HG02884 (cell line): ENCODE results near the gene SLC6A3.

Experiments
- ATAC-seq: cut with Tn5 transposase; IDR thresholded peaks from one replicate; pipeline ENCODE4 v1.9.1; 2021; ENCODE audit warnings: mild to moderate bottlenecking, moderate library complexity; ENCODE audit not compliant: unreplicated experiment

SLC6A3 gene

DNA sequence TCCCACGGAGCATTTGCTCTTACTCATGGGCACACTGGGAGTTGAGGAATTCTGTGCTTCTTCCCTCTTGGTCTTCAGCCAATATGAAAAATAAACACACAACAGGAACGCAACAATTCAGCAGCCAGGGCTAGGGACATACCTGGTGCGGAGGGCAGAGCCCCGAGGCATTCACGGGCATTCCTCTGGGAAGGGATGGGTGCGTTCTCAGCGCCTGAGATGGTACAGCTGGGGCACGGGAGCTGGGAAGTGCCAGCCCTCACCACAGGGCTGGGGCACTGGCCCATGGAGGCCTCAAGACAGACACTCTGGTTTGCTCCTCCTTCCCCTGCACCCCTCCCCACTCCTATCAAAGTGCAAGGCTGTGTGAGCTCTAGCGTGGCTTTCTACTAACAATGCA is 2.1 kb downstream of the SLC6A3 start:
- ATAC-seq: no peak

DNA sequence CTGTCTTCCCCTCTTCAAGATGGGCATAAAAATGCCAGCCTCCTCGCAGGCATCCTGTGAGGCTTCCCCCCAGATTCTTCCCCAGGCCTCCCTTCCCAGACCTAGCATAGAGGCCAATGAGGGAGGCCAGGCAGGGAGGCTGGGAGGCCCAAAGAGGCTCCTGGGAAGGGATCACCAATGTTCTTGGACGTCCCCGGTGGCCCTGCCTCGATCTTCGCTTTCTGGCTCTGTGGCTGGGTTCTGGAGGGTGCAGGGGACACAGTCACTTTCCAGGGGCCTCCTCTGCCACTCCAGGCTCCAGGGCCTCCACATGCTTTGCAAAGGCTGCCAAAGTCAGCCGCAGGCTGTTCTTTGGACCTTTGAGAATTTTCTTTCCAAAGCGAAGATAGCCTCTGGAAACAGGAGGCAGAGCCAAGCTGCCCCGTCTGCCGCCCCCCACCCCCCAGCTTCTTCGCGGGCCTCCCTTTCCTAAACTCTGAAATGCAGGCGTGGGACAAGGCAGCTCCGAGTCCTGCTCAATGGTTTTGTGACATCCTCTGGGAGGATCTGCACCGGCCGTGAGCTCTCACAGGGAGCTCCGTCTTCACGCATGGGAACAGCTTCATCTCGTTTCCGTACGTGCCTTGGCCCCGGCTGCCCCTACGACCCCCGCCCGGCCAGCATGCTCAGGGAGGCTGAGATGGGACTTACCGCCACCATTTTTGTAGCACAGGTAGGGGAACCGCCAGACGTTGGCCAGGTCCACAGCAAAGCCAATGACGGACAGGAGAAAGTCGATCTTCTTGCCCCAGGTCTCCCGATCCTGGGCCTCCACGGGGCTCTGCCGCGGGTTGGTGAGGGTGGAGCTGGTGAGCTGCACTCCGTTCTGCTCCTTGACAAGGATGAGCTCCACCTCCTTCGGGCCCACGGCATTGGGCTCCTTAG is 2.8 kb downstream of the SLC6A3 start:
- no peak for ATAC-seq

DNA sequence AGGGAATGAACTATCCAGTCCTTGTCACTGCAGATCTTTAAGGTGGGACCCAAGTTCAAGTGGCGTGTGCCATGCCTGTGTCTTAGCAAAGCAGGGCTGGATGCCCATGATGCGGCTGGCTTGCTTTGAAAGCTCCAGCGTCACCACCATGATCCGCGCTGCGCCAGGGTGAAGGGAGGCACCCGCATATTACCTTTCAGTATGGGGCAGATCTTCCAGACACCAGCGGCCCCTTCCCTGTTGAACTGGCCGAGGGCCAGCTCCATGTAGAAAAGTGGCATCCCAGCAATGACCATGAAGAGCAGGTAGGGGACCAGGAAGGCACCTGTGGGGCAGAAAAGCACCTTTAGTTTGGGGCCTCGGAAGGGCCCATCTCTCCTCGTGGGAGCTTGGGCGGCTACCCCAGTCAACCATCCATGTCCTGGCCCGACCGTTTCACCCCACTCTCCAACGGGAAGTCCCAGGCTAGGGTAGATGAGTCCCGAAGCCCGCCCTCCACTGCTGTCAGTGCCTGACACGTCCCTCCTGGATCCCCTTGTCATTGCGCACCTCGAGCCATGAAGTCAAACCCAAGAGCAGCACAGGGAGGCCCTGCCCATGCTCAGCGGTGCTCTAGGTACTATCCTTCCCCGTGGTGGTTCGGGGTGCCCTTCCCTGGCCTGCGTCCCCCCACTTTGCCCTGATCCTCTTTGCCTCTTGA is 3.9 kb downstream of the SLC6A3 start:
- ATAC-seq: no peak

DNA sequence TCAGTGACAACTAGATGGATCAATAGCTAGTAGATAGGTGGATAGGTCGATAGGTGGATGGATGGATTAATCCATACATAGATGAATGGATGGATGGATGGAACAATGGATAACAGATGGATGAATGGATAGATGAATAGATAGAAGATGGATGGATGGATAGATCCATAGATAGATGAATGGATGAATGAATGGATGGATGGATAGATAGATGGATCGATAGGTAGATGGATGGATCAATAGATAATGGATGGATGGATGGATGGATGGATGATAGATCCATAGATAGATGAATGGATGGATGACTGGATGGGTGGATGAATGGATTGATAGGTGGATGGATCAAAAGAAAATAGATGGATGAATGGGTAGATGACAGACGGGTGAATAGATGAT is 5.1 kb downstream of the SLC6A3 start:
- ATAC-seq: no peak

DNA sequence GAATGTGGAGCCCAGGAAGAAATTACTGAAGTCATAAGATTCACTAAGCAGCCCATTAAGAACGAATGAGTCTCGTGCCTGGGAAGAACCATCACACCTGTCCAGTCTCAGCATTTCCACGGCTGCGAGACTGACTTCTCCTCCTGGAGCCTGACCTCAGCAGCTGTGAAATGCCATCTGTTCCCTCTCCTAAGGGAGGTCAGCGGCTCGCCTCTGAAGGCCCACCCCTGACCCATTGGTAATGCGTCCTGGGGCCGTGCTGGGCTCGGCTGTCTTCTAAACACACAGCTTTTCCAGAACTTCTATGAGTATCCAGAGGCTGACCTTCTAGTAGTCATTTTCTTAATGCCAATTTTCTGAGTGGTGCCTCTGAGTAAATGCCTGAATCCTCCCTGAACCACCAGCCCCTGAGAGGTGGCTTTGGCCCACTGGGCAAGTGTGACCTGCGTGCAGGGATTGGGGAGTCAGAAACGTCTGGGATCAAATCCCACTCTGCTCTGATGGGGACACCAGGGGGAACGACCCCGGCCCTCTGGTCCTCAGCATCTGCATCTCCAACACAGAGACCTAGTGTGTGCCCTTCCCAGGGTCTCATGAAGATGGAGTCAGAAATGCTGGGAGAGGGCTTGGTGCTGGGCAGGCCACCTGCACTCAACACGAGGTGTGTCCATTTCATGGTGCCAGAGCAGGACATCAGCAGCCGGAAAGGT is 5.7 kb downstream of the SLC6A3 start:
- no peak for ATAC-seq

DNA sequence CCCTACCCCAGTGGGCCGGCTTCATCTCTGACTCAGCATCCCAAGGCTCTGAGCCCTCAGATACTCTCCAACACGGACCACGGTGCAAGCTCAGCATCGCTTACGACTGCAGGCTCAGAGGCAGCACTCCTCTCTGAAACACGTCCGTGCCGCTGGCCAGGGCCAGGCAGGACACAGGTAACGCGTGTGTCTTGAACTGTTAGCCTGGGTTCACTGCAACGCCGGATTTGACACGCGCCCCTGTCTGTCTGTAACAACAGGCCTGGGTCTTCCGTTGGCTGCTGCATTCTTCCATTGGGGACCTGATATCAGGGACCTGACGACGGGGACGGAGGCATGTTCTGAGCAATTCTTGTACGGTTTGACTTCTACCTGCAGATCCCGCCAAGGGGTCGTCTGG is 6.4 kb downstream of the SLC6A3 start:
- ATAC-seq: no peak

DNA sequence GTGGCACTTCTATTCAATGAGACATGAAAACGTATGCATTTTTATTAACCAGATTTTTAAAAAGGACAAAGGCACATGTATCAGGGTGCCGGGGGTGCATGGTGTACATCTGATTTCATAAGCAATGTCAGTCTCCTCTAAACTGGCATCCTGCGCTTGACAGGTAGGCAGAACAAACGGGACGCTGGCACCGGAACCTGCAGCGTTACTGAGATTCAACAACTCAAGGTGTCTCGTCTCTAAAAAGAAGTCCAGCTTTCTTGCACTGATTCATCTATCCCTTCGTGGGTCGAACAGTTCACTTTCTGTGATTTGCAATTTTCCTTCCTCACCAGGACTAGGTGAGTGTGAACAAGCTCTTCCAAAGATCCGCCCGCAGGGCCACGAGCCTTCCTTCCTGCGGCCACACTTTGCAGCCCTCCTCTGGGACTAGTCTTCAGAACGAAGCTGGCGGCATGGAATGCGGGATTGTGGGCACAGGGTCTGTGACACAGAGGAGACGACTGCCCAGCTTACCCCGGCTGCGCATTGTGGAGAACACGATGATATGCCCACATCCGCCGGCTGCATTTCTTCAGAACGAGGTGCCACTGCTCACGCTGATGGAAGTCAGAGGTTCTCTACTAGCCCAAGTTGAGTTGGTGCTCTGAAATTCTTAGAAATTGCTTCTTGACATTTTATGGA is 7.2 kb downstream of the SLC6A3 start:
- no peak for ATAC-seq

DNA sequence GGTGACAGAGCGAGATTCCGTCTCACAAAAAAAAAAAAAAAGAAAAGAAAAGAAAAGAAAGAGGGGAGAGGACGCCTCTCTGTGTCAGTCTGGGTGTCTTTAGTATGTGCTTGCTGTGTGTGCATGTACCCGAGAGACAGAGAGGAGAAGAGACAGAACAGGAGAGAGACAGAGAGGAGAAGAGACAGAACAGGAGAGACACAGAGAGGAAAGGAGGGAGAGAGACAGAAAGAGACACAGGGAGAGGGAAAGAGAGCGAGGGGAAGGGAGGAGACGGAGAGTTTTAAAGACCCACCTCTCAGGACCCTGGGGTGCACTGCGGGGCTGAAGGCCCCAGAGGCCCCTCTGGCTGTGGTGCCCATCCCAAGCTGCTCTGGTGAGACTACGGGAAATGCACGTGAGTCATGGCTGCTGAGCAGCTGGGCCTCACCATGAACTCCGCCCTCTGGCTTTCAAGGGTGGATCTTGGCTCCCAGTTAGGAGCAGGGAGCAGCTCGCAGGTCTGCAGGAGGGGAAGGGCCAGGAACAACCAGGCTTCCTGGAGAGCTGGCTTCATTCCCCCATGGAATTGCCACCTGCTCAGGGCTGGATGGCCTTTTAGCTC is 7.9 kb downstream of the SLC6A3 start:
- no peak for ATAC-seq

DNA sequence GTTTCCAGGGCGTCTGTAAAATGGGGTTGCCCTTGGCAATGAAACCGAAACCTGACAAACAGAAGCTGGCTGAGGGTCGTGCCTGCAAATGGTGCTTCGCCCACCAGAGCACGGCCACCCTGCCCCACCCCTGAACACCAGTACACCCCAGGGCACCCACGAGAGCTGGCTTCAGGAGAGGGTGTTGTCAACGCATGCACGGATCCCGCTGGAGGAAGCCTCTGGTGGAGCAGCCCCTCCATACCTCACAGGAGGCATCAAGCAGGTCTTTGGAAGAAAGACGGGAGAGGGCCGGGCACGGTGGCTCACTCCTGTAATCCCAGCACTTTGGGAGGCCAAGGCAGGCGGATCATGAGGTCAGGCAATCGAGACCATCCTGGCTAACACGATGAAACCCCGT is 8.6 kb downstream of the SLC6A3 start:
- no peak for ATAC-seq

DNA sequence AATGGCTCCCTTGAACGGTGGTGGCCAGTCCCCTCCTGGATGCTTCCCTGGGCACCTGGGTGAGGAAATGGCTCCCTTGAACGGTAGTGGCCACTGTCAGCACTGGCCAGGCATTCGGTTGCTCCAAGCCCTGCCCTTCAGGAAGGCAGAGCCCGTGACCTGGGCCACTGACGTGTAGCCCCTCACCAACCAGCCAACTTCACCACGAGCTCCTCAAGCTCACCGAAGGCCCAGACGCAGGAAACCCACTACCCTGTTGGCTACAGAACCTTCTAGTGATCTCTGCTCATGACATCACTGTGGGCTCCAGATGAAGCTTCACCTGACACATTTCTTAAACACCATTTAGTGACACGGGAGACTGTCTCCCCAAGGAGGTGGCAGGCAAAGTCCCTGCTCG is 9.2 kb downstream of the SLC6A3 start:
- ATAC-seq: no peak

DNA sequence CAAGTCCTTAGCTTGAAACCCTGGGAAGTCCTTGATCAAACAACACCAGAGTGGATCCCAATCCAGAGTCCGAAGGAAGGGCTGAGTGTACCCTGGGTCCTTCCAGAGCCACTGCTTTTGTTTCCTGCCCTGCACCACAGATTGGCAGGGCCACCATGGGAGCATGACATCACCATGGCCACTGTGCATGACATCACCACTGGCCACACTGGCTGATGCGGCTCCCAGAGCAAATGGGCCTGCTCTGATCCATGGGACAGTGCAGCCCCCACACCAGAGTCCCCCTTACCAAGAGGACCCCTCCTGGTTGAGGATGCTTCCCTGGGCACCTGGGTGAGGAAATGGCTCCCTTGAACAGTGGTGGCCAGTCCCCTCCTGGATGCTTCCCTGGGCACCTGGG is 9.9 kb downstream of the SLC6A3 start:
- no peak for ATAC-seq

DNA sequence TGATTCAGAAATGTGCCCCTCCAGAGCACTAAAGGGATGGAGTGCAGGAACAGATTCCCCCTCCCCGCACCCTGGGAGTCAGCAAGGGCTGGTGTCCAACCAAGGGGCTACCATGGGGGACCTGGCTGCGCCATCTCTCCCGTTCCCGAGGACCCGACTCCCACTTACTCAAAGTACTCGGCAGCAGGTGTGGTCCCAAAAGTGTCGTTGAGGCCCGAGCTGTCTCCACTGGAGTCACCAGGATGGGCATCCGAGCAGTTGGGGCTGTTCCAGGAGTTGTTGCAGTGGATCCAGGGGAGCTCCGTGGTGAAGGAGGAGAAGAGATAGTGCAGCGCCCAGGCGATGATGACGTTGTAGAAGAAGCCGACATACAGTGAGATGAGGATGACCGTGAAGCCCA is 12.9 kb downstream of the SLC6A3 start:
- ATAC-seq: no peak

DNA sequence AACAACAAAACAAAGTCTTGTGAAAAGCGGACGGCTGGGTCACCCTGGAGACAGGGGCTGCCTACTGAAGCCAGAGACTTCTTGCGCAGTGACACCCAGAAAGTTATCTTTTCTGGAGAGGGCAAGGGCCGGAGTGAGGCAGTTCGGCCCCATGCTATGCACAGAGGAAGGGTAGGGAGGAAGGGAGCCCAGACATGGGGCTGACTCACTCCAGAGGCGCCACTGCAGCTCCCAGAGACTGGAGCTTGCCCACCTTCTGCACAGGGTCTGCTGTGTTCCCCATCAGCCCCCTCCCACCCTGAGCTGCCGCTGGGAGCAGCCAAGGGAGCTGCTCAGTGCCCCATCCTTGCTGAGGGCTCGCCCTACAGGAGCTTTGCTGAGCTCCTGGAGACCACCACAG is 13.3 kb downstream of the SLC6A3 start:
- ATAC-seq: no peak

DNA sequence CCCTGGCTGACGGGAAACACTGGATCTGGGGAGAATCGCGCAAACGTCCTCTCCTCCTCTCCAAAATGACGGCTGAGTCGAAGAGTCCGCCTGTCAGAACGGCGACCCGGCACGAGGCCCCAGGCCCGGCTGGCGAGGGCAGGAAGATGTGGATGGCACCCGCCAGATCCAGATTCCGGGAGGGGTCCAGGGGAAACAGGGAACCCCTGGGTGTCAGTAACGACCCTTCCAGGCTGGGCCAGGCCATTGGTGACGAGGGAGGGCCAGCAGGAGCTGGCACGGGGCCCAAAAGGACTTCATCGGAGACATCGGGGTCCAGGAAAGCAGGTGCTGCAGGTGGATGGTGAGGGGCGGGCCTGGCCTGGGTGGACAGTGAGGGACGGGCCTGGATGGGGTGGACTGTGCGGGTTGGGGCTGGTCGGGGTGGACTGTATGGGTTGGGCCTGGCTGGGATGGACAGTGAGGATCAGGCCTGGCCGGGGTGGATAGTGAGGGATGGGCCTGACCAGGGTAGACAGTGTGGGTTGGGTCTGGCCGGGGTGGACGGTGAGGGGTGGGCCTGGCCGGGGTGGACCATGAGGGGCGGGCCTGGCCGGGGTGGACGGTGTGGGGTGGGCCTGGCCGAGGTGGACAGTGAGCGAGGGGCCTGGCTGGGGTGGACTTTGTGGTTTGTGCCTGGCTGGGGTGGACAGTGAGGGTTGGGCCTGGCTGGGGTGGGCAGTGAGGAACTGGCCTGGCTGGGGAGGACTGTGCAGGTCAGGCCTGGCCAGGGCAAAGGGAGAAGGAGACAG is 14.0 kb downstream of the SLC6A3 start:
- no peak for ATAC-seq

DNA sequence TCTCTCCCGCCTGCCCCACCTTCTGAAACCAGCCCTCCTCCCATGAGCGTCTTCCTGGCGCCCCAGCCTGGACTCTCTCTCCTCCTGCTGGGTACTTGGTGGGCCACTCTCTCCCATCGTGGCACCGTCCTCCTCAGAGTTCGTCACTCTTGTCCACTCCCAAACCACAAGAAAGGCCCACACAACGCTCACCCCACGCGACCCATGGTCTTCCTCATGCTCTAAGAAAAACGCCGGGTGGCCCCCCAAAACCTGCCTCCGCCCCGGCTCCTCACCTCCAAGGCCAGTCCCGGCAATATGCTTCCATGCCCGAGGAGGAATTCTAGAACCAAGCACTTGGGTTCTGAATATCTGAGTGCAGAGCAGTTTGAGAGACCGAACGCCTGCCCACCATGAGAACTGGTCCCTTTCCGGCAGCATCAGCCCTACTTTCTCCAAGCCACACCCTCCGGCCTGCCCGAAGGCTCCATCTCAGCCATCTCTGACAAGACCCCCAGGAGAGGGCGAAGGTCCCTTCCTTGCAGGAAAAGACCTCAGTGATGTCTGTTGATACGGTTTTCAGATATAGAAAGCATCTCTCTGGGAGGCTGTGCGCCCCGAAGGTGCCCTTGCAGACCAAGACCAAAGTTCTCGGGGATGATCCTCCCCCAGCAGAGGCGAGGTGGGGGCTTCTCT is 15.0 kb downstream of the SLC6A3 start:
- ATAC-seq: no peak

DNA sequence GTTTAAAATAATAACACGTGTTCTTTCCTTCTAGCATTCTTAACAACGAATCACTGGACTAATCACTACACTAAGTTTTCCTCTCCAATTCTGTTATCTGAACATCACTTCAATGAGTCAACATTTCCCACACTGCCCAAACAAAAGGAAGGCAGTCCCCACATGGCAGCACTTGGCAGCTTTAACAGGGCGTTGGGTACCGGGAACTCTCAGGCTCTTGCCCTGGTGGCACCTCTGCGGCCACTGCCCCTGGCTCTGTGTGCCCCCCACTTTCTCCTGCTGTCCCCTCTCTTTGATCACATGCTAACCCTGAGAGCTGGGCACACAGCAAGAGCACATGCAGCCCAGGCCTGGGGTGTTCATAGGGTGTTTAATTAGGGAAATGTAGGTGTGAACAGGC is 15.7 kb downstream of the SLC6A3 start:
- no peak for ATAC-seq

DNA sequence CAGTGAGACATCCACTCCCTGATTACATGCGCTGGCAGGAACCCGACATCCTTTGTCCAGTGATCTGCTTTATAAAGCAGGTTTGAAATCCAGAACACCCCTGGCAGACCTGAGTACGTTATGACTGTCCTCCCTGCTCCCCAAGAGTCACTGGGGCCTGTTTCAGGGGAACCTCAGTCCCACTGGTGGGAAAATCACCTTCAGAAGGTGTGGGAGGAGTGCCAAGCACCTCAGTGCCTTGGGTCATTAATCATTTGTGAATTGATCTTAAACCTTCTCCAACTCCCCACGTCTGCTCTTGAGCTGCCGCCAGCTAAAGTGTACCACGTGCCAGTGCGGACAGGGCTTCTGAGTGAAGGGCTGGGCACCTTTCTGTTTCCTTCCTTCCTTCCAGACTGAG is 16.2 kb downstream of the SLC6A3 start:
- ATAC-seq: no peak

DNA sequence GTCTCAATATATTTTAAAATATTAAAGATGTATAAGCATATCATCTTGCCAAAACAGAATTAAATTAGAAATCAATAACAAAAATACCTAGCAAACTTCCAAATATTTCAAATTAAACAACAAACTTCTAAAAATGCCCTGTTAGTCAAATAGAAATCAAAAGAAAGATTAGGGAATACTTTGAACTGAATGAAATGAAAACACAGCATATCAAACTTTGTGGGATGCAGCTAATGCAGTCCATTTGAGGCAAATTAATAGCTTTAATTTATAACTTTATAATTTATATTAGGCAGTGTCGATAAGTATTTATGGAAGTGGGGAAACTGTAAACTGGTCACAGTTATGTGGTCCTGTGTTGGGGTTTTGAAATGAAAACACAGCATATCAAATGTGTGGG is 17.1 kb downstream of the SLC6A3 start:
- no peak for ATAC-seq

DNA sequence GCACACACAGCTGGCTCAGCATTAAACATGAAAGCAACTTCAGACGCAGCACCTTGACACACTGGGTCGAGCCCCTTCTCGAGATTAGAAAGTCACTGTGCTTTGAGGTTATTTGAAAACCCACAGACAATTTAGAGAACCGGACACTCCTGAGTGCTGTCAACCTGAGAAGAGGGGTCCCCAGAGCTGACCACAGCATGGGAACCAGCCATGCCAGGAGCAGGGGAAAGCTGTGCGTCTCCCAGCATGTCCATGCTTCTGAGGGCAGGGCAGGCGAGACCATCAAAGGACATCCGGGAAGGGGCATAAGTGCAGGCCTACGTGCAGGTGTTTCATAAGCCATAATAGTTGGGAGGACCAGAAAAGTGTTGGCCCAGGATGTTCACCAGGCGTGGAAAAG is 20.5 kb downstream of the SLC6A3 start:
- no peak for ATAC-seq
